Measurements from ENCODE around the gene LRRIQ1.
"Not testable (repeated sequence)": the region's sequence is repeated elsewhere in the genome, so short reads cannot be mapped to it uniquely, and the experiment has no call there.

Gene LRRIQ1

GRCh38 chr12:85188619-85189018, 152.5 kb downstream of the LRRIQ1 start:
- no peak for TF ChIP-seq CTCF (IDR thresholded peaks at IDR 0.05)
- DNase-seq = no peak
- no peaks in the 10 kb centered on the region for H3K27me3 ChIP-seq
- H3K4me1 ChIP-seq = no peaks in the 10 kb centered on the region
- H3K4me3 ChIP-seq = no peak overlapping the region
- no peaks in the 10 kb centered on the region for H3K36me3 ChIP-seq
- intact Hi-C loops (cut with DNase I; ENCODE audit: low total_unique reads) = no loop called here
- H3K9me3 ChIP-seq = no peaks in the 10 kb centered on the region
- H3K27ac ChIP-seq = no peak overlapping the region

- H3K4me3 ChIP-seq = no peak overlapping the region
- no peak for DNase-seq
- no peaks in the 10 kb centered on the region for H3K9me3 ChIP-seq
- H3K27ac ChIP-seq = no peak overlapping the region
- H3K4me1 ChIP-seq = no peaks in the 10 kb centered on the region
- H3K27me3 ChIP-seq = no peaks in the 10 kb centered on the region
- no peaks in the 10 kb centered on the region for H3K36me3 ChIP-seq
- intact Hi-C loops (cut with DNase I; ENCODE audit: low total_unique reads) = no loop called here
- TF ChIP-seq CTCF (IDR thresholded peaks at IDR 0.05) = no peak
These were observed 154.6 kb downstream of the LRRIQ1 start for GRCh38 chr12:85190728-85191127.

- DNase-seq; H3K9me3 ChIP-seq; H3K27ac ChIP-seq; H3K27me3 ChIP-seq; H3K36me3 ChIP-seq; intact Hi-C loops (cut with DNase I; ENCODE audit: low total_unique reads); H3K4me1 ChIP-seq; H3K4me3 ChIP-seq: not testable (repeated sequence)
These were observed 167.7 kb downstream of the LRRIQ1 start for GRCh38 chr12:85203809-85204208.

- no peak overlapping the region for H3K27ac ChIP-seq
- no peaks in the 10 kb centered on the region for H3K9me3 ChIP-seq
- no peaks in the 10 kb centered on the region for H3K4me1 ChIP-seq
- no peak for DNase-seq
- intact Hi-C loops (cut with DNase I; ENCODE audit: low total_unique reads) = no loop called here
- TF ChIP-seq CTCF (IDR thresholded peaks at IDR 0.05) = no peak
- peaks cover 0 to 3% of the 10 kb centered on the region in 2 donors for H3K27me3 ChIP-seq
- H3K36me3 ChIP-seq = no peaks in the 10 kb centered on the region
- H3K4me3 ChIP-seq = no peak overlapping the region
These were observed 170.4 kb downstream of the LRRIQ1 start for GRCh38 chr12:85206543-85206942.

GRCh38 chr12:85224339-85224738, 188.2 kb downstream of the LRRIQ1 start:
- H3K9me3 ChIP-seq; H3K4me3 ChIP-seq; DNase-seq; H3K36me3 ChIP-seq; intact Hi-C loops (cut with DNase I; ENCODE audit: low total_unique reads); H3K4me1 ChIP-seq; H3K27me3 ChIP-seq; H3K27ac ChIP-seq: not testable (repeated sequence)

- H3K27me3 ChIP-seq = no peaks in the 10 kb centered on the region
- H3K27ac ChIP-seq = no peak overlapping the region
- no peaks in the 10 kb centered on the region for H3K36me3 ChIP-seq
- no peak for DNase-seq
- H3K4me1 ChIP-seq = no peaks in the 10 kb centered on the region
- H3K9me3 ChIP-seq = no peaks in the 10 kb centered on the region
- no peak overlapping the region for H3K4me3 ChIP-seq
- intact Hi-C loops (cut with DNase I; ENCODE audit: low total_unique reads) = no loop called here
- no peak for TF ChIP-seq CTCF (IDR thresholded peaks at IDR 0.05)
These were observed 189.3 kb downstream of the LRRIQ1 start for GRCh38 chr12:85225501-85225900.

- Histone ChIP-seq H3K27me3 (no peaks in the 10 kb centered on the region), H3K9me3 (no peaks in the 10 kb centered on the region), H3K4me1 (no peaks in the 10 kb centered on the region), H3K36me3 (no peaks in the 10 kb centered on the region), H3K4me3 (no peak overlapping the region), H3K27ac (no peak overlapping the region)
- intact Hi-C loops (cut with DNase I; ENCODE audit: low total_unique reads) = no loop called here
- DNase-seq = no peak
- no peak for TF ChIP-seq CTCF (IDR thresholded peaks at IDR 0.05)
These were observed 201.2 kb downstream of the LRRIQ1 start for GRCh38 chr12:85237327-85237726.

Measured in tibial artery (tissue), 4 donors.